Measurements from ENCODE around the gene CLN6. TPM values are rescaled to one million over a fixed set of nuclear protein-coding genes. Genes with fewer than 3 reads are reported as not detected.
"Not testable (repeated sequence)": the region's sequence is repeated elsewhere in the genome, so short reads cannot be mapped to it uniquely, and the experiment has no call there.

CLN6 gene
- total RNA-seq, 4 donors from 2014 or later: 1.8 to 34.0 (median 13.1) TPM

GRCh38 chr15:68218331-68218730 lies 11.2 kb downstream of the CLN6 start:
- no peak for DNase-seq
- H3K27me3 ChIP-seq: no peaks in the 10 kb centered on the region
- H3K4me1 ChIP-seq: no peaks in the 10 kb centered on the region
- intact Hi-C loops (cut with DNase I; ENCODE audit: low total_unique reads): no loop called here
- no peak overlapping the region for H3K27ac ChIP-seq
- H3K4me3 ChIP-seq: no peak overlapping the region
- no peaks in the 10 kb centered on the region for H3K9me3 ChIP-seq
- TF ChIP-seq POLR2A (IDR thresholded peaks at IDR 0.05): no peak
- TF ChIP-seq, protein P1, sequence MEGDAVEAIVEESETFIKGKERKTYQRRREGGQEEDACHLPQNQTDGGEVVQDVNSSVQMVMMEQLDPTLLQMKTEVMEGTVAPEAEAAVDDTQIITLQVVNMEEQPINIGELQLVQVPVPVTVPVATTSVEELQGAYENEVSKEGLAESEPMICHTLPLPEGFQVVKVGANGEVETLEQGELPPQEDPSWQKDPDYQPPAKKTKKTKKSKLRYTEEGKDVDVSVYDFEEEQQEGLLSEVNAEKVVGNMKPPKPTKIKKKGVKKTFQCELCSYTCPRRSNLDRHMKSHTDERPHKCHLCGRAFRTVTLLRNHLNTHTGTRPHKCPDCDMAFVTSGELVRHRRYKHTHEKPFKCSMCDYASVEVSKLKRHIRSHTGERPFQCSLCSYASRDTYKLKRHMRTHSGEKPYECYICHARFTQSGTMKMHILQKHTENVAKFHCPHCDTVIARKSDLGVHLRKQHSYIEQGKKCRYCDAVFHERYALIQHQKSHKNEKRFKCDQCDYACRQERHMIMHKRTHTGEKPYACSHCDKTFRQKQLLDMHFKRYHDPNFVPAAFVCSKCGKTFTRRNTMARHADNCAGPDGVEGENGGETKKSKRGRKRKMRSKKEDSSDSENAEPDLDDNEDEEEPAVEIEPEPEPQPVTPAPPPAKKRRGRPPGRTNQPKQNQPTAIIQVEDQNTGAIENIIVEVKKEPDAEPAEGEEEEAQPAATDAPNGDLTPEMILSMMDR (IDR thresholded peaks at IDR 0.05): no peak
- H3K36me3 ChIP-seq: no peaks in the 10 kb centered on the region

DNA sequence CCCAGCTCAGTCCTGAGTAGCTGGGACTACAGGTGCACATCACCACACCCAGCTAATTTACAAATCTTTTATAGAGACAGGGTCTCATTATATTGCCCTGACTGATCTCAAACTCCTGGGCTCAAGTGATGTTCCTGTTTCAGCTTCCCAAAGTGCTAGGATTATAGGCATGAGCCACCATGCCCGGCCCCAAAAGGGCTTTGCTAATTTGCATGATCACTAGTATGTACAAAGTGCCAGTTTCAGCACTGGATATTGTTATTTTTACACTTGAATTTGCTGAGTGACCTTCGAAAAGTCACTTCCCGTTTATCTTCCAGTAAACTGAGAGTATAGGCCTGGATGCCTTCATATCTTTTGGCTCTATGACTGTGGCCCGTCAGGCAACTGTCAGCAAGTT lies 12.2 kb downstream of the CLN6 start:
- intact Hi-C loops (cut with DNase I; ENCODE audit: low total_unique reads): no loop called here
- Histone ChIP-seq H3K27ac (no peak overlapping the region), H3K27me3 (no peaks in the 10 kb centered on the region), H3K4me3 (no peak overlapping the region), H3K4me1 (no peaks in the 10 kb centered on the region), H3K36me3 (no peaks in the 10 kb centered on the region), H3K9me3 (no peaks in the 10 kb centered on the region)
- DNase-seq: no peak
- TF ChIP-seq POLR2A (IDR thresholded peaks at IDR 0.05): no peak
- TF ChIP-seq, protein P1 (IDR thresholded peaks at IDR 0.05): no peak

DNA sequence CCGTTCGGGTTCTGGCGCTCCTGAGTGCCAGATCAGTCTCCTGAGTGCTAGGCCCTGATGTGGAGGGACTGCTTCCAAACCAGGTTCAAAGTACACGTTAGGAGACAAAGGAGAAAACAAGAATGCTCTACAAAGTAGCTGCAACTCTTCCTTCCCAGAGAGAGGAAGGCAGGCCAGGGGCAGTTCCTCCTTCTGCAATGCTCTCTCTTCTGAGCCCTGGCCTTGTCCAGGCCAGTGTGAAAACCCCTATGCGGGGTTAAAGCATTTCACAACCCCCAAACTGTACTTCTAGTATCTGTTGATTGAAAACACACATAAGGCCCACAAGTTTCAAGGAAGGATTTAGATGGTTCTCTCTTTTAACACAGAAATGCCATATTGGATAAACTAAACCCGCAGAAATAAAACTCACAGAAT lies 14.7 kb downstream of the CLN6 start:
- Histone ChIP-seq H3K4me1 (no peaks in the 10 kb centered on the region), H3K9me3 (no peaks in the 10 kb centered on the region), H3K27me3 (no peaks in the 10 kb centered on the region), H3K36me3 (no peaks in the 10 kb centered on the region), H3K4me3 (no peak overlapping the region), H3K27ac (no peak overlapping the region)
- intact Hi-C loops (cut with DNase I; ENCODE audit: low total_unique reads): no loop called here
- no peak for TF ChIP-seq POLR2A (IDR thresholded peaks at IDR 0.05)
- TF ChIP-seq, protein P1 (IDR thresholded peaks at IDR 0.05): no peak
- no peak for DNase-seq

GRCh38 chr15:68213991-68214837 lies 15.3 kb downstream of the CLN6 start:
- intact Hi-C loops (cut with DNase I; ENCODE audit: low total_unique reads): no loop called here
- Histone ChIP-seq H3K36me3 (no peaks in the 10 kb centered on the region), H3K4me3 (no peak overlapping the region), H3K9me3 (no peaks in the 10 kb centered on the region), H3K27ac (no peak overlapping the region), H3K4me1 (no peaks in the 10 kb centered on the region), H3K27me3 (no peaks in the 10 kb centered on the region)
- DNase-seq: no peak
- TF ChIP-seq, protein P1 (IDR thresholded peaks at IDR 0.05): no peak

DNA sequence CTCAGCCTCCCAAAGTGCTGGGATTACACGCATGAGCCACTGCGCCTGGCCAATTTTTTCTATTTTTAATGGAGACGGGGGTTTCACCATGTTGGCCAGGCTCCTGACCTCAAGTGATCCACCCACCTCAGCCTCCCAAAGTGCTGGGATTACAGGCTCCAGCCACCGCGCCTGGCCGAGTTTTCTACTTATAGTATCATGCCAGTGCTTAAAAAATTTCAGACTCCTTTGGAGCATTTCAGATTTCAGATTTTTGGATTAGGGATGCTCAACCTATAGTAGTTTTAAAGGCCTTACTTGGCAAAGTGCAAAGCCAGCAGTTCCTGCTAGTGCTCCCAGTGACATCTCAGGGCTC lies 16.1 kb downstream of the CLN6 start:
- peak in 1 of 2 donors; percentile 1 for DNase-seq
- H3K9me3 ChIP-seq; H3K4me1 ChIP-seq; H3K27ac ChIP-seq; H3K36me3 ChIP-seq; H3K4me3 ChIP-seq; H3K27me3 ChIP-seq; intact Hi-C loops (cut with DNase I; ENCODE audit: low total_unique reads): not testable (repeated sequence)
